GM21737 (cell line): ENCODE data around the gene VAV3.

Experiments used
- ATAC-seq: cut with Tn5 transposase; IDR thresholded peaks from one replicate; pipeline ENCODE4 v1.9.1; 2021; ENCODE audit warnings: mild to moderate bottlenecking, moderate library complexity; ENCODE audit not compliant: unreplicated experiment

The VAV3 gene

DNA sequence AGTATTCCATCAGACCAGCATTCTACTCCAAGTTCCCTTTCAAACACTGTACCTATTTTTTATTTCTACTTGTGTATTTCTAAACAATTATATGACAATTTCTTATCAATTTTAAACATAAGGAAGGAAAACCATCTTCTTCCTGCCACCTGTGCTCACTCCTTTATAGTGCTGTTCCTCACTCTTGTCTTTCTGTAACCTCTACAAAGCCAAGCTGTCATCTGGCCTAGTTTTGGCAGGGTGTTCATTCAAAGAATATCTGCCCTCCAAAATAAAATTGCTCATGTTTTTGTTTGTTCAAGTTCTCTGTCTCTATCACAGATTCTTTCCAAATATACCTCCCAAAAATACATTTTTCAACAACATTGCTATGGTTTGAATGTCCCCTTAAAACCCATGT, 360.2 kb downstream of the VAV3 start:
- ATAC-seq = no peak

DNA sequence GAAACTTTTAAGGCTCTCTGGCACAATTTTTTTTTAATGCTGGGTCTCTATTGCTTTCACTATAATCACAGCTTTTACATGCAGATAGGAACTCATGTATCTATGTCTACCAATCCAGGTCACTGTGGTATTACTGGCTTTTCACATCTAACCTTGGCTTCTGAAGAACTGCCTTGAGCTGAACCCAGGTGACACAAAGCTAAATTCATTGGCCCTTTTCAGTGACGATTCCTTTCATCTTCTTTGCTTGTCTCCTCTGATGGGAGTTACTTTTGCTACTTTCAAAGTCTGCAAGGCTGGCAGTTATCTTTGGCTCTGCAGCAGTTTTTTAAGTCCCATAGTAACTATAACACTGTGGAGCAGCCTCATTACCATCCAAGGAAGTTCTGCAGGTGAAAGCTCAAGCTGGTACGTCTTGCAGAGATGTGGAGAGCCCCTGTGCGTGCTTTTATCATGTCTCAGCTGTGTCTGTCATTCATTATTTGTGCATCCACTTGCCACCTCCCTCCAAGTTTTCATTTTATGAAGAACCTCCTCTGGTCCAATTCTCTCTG, 364.3 kb downstream of the VAV3 start:
- ATAC-seq = no peak

DNA sequence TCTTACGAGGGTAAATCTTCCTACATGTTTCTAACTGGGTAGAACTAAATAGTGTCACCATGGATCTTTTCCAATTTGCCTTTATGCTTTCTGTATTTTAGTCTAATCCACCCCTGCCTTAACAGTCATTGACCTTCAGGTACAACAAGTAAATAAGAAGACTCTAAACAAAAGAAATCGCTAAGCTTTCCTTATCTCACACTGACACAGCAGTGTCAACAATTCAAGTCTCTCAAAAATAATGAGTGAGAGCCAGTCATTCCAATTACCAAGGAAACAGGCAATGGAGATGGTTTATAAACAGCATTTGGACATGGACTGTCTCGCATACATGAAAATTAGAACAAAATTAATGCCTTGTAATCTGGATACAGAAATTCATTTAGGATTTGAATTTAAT, 365.8 kb downstream of the VAV3 start:
- ATAC-seq = no peak

- ATAC-seq = no peak
Observed at GRCh38 chr1:107597290-107597689, 367.7 kb downstream of the VAV3 start.

GRCh38 chr1:107594536-107594935, 370.4 kb downstream of the VAV3 start:
- no peak for ATAC-seq

DNA sequence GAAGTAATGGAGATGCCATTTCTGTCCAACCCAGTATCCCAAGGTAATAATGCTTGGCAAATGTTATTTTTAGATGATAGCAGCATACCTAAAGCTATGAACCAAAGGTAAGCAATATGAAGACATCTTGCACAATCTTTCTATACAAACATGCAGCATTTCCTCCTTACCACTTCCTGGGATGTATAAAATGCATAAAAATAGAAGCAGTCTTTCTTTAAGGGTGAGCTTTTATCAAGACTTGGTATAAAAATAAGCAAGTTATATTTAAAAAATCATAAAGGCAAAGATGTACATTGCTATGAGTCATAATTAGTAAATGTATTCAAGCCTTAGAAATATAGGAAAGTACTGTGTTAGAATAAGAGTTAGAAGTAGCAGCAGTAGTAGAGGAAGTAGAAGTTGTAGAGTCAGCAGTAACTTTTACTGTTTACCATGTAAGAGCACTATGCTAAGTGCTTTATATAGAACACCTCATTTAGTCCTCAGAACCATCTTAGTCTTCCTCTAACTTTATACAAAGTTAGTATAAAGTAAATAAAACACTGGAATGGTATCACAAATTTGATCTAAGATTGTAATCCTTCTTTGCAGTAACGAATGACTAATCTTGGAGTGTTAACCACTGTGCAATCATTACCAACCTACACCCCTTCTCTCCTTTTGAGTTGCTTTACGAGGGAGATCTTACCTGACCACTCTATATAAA, 371.3 kb downstream of the VAV3 start:
- ATAC-seq = no peak

GRCh38 chr1:107590900-107591622, 373.9 kb downstream of the VAV3 start:
- no peak for ATAC-seq

- ATAC-seq = no peak
Observed at GRCh38 chr1:107590087-107590486, 374.9 kb downstream of the VAV3 start.

DNA sequence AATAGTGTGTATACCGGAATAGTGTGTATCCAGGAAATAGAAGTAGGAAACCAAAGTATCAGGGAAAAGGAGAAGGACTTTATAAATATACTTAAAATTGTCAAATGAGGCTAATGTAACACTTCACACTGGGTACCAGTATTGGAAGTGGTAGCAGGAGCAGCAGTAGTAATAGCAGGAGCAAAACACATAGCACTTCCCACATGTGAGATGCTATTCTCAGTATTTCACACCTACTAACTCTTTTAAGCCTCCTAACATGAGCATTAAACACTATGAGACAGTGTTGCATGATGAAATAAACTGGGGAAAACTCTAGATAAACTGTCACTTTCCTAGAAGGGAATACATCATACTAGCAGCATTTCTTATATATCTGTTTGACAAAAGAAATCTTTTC, 376.7 kb downstream of the VAV3 start:
- no peak for ATAC-seq

DNA sequence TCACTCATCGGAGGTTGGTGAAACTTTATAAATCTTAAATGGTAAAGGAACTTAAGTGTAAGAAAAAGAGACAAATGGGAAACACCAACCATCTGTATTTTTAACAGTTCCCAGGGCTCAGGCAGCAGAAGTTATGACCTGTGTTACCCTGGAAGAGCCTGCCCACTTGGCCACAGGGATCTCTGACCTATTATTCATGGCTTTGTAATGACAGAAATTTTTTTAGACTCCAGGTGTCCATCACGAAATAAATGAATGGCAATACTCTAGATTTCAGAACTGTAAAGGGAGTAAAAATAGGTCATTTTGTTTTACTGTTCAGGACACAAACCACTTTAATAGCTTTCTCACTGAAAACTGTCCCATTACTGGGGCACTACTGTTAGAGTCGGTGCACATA, 389.8 kb downstream of the VAV3 start:
- no peak for ATAC-seq

GRCh38 chr1:107574044-107574443, 390.9 kb downstream of the VAV3 start:
- ATAC-seq = no peak

DNA sequence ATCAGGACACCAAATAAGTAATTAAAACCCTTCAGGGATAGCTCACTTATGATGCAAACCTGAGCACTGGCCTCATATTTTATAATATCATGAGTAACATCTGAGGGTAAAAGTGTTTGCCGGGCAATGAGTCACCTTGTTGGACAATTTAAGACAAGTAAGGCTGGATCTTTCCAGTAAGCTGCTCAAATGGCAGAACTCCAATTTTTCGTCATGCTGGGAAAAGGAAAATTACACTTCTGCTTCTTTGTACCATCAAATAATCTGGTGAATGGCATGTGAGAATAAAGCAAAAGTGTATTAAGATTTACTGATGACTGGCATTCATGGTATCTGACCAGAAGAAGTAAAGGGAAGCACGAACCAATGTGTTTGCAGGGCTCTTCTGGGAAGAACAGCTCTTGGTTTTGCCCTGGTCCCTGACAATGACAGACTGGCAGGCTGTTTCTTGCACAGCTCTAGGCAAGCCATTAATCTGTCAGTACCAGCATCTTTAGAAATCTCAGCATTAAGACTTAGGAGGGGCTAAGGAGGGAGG, 392.2 kb downstream of the VAV3 start:
- no peak for ATAC-seq

- no peak for ATAC-seq
Observed at GRCh38 chr1:107570768-107571167, 394.2 kb downstream of the VAV3 start.

DNA sequence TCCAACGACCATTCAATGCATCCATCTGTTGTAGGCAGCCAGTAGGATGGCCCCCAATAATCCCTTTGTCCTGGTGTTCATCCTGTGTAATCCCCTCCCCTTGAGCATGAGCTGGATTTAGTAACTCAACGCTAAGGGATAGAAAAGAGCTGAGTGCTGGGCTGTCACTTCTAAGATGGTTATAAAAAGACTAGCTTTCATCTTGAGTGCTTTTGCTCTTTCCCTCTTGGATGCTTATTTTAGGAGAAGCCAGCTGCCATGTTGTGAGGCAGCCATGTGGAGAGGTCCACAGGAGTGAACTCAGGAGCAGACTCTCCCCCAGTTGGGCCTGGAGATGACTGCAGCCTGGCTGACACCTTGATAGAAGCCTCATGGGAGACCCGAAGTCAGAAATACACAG, 401.5 kb downstream of the VAV3 start:
- ATAC-seq = no peak

DNA sequence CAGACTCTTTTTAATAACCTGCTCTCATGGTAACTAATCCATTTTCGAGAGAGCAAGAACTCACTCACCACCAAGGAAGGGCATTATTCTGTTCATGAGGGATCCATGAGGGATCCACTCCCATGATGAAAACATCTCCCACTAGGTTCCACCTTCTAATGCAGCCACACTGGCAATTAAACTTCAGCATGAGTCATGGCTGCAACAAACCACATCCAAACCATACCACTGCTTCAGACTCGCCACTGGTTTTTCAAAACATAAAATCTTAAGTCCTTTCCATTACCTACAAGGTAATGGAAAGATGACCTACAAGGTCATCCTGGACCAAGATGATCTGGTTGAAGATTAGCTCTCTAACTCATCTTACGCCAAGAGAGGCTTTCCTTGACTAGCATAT, 405.1 kb downstream of the VAV3 start:
- ATAC-seq = no peak

- ATAC-seq = no peak
Observed at GRCh38 chr1:107557095-107557494, 407.9 kb downstream of the VAV3 start.

- ATAC-seq = no peak
Observed at GRCh38 chr1:107555578-107555977, 409.4 kb downstream of the VAV3 start.

DNA sequence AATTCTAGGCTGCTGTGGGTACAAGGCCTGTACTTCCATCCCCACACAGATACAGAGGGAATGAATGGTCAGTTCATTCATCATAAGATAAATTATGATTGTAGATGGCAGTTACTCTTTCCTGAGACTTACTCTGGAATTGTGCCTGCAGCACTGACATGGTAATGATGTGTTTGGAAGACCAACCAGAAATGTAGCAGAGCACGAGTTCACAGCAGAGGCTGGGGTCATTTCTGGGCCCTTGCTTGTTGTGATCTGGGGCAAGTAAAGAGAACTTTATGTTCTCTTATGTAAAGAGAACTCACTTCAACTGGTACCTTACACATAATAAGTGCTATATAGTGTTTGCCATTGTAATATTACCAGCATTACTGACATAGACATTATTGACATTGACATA, 412.2 kb downstream of the VAV3 start:
- no peak for ATAC-seq

GRCh38 chr1:107551456-107551855, 413.5 kb downstream of the VAV3 start:
- no peak for ATAC-seq

GRCh38 chr1:107550358-107550757, 414.6 kb downstream of the VAV3 start:
- ATAC-seq = no peak

- ATAC-seq = no peak
Observed at GRCh38 chr1:107549152-107549810, 415.7 kb downstream of the VAV3 start.

DNA sequence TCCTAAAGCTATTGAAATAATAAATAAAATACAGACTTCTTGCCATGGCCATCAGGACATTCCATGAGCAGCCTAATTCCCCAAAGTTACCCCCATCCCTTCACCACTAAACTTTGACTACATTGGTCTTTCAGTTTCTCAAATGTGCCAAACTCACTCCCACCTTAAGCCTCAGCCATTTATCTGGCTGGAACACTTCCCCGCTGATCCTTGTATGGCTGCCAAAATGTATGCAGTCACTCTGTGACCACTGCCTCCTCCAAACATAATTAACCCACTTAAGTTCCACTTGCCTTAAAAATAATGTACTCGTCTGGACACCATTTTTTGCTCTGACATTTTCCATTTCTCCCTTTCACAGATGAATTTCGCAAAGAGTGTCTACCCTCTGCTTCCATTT, 416.7 kb downstream of the VAV3 start:
- no peak for ATAC-seq
